Ovary (tissue), 9 donors: ENCODE measurements around the gene RPL5. TPM values are rescaled to one million over a fixed set of nuclear protein-coding genes. Genes with fewer than 3 reads are reported as not detected.

ENCODE experiments used
- DNase-seq, 5 donors: peaks; one replicate each; pipeline ENCODE4 v3.0.0-alpha.2; 2019 to 2020
- H3K27ac ChIP-seq, 2 donors: fragments of 200-600 bp; one replicate each; pipeline versions ENCODE4 v1.5.1 to v1.8.0; 2019 to 2022
- H3K27me3 ChIP-seq: fragments of 200-600 bp; one replicate; pipeline ENCODE4 v1.8.0; 2022
- H3K36me3 ChIP-seq: fragments of 200-600 bp; sonication (generic); one replicate; pipeline ENCODE4 v1.5.1; 2019
- H3K4me1 ChIP-seq: one replicate; pipeline ENCODE4 v1.8.1; 2013; ENCODE audit warnings: mild to moderate bottlenecking, moderate library complexity; ENCODE audit not compliant: insufficient read depth
- H3K4me3 ChIP-seq: fragments of 200-600 bp; sonication (generic); one replicate; pipeline ENCODE4 v1.5.1; 2017
- H3K9me3 ChIP-seq, 2 donors: fragments of 200-600 bp in 1 of 2; sonication (generic) in 1 of 2; one replicate each; pipeline versions ENCODE4 v1.5.1 to v1.8.1; 2013 to 2019; ENCODE audit warnings: mild to moderate bottlenecking in 1 of 2, moderate library complexity in 1 of 2
- CTCF ChIP-seq, 3 donors: fragments of 450-650 bp in 2 of 3; fragments of 200-600 bp in 1 of 3; IDR thresholded peaks; one replicate each; pipeline versions ENCODE4 v1.5.1 to v1.8.0; 2016 to 2022; ENCODE audit warnings: antibody characterized with exemption in 3 of 3, mild to moderate bottlenecking in 1 of 3
- EP300 ChIP-seq: sonication (generic); formaldehyde crosslinking; IDR thresholded peaks from one replicate; pipeline ENCODE4 v1.6.1; 2017; ENCODE audit warnings: antibody characterized with exemption
- POLR2A ChIP-seq: fragments of 450-650 bp; IDR thresholded peaks from one replicate; pipeline ENCODE4 v1.6.1; 2017; ENCODE audit warnings: antibody characterized with exemption, mild to moderate bottlenecking, moderate library complexity
- WGBS, 3 donors: extraction: QIAGEN DNeasy Blood & Tissue Kit in 1 of 3; methylation state at CpG; one replicate each; pipeline versions ENCODE4 v1.1.5 to v1.1.7; 2013 to 2017; 5-methylcytosine and 5-hydroxymethylcytosine counted together
- intact Hi-C, 4 donors: fragments of 100-400 bp; cut with DNase I; formaldehyde crosslinking; loops; one replicate each; pipeline versions ENCODE4 v1.11.0 to v1.15.1; 2022 to 2023
- polyA plus RNA-seq, 2 donors: library from polyadenylated mRNA; stranded (reverse); fragments of 200-250 nt in 1 of 2; fragments of 350-450 nt in 1 of 2; fragmentation: Illumina TruSeq in 1 of 2; extraction: RNeasy Lipid Tissue Mini Kit (QIAGEN cat#74804) in 1 of 2; gene quantifications; one replicate each; pipeline ENCODE4 v1.2.3, GENCODE V29; 2013 to 2014
- total RNA-seq, 7 donors: library from RNA; depleted of rRNA in 2 of 7; stranded (reverse); fragments of >200 nt in 2 of 7; fragmentation: NEBNext Ultra II Directional in 3 of 7; extraction: Animal tissue kit (Norgen Biotek cat#: 25700) in 3 of 7; gene quantifications; one replicate each; pipeline versions ENCODE4 v1.1.0 to v1.2.4, GENCODE V29; 2016 to 2023
- donor health status: DM: no; HTN: no; CAD: no; lungs with moderate emphysema.
- donor health status: DM: no; HTN: no; CAD: no.
- donor health status: Bipolar disorder and iron deficiency.
- donor health status: DM: yes; HTN: yes; CAD: no.
- donor health status: DM: no; HTN: no; CAD: no.
- donor health status: DM: yes; HTN: yes; CAD: no.

Gene RPL5
- total and polyA plus RNA-seq, 9 donors = 1,987 to 4,964 (median 3,329) TPM

GRCh38 chr1:92864131-92864530, 32.3 kb downstream of the RPL5 start:
- no peaks in the 10 kb centered on the region for H3K27me3 ChIP-seq

GRCh38 chr1:92870591-92870990, 38.8 kb downstream of the RPL5 start:
- no peak overlapping the region for H3K4me3 ChIP-seq
- H3K9me3 ChIP-seq = no peaks in the 10 kb centered on the region
- WGBS, 3 donors = 83 to 90% (median 86%) methylated on average over 2 of the region's 2 CpGs
- H3K4me1 ChIP-seq = no peaks in the 10 kb centered on the region
- H3K36me3 ChIP-seq = no peaks in the 10 kb centered on the region
- H3K27ac ChIP-seq = no peak overlapping the region
- no peak for TF ChIP-seq POLR2A
- no peak for TF ChIP-seq CTCF (IDR thresholded peaks at IDR 0.05)
- TF ChIP-seq EP300 = no peak
- no peaks in the 10 kb centered on the region for H3K27me3 ChIP-seq
- intact Hi-C loops = no loop called here
- no peak for DNase-seq

More at GRCh38 chr1:92864131-92864530, 32.3 kb downstream of the RPL5 start:
- TF ChIP-seq CTCF (IDR thresholded peaks at IDR 0.05) (no peak), POLR2A (no peak), EP300 (no peak)
- Histone ChIP-seq H3K4me1 (no peaks in the 10 kb centered on the region), H3K9me3 (no peaks in the 10 kb centered on the region), H3K4me3 (no peak overlapping the region), H3K27ac (no peak overlapping the region), H3K36me3 (no peaks in the 10 kb centered on the region)
- intact Hi-C loops = loop anchor here in 1 of 4 donors (5.0 kb wide), 1 partner anchor 133 kb away; no protein-coding TSS in a partner anchor
- DNase-seq = no peak

GRCh38 chr1:92872719-92873118, 40.9 kb downstream of the RPL5 start:
- Histone ChIP-seq H3K9me3 (no peaks in the 10 kb centered on the region), H3K36me3 (no peaks in the 10 kb centered on the region), H3K27me3 (no peaks in the 10 kb centered on the region), H3K27ac (no peak overlapping the region), H3K4me3 (no peak overlapping the region), H3K4me1 (peaks cover 1% of the 10 kb centered on the region)
- DNase-seq = no peak
- intact Hi-C loops = no loop called here
- WGBS, 3 donors = 78 to 91% (median 83%) methylated on average over 2 of the region's 2 CpGs
- TF ChIP-seq POLR2A = no peak
- TF ChIP-seq EP300 = no peak
- TF ChIP-seq CTCF (IDR thresholded peaks at IDR 0.05) = no peak

- WGBS, 3 donors = 89 to 92% (median 92%) methylated on average over 2 of the region's 2 CpGs
- intact Hi-C loops = no loop called here
Observed at GRCh38 chr1:92874987-92875386, 43.1 kb downstream of the RPL5 start.

More at GRCh38 chr1:92874987-92875386, 43.1 kb downstream of the RPL5 start:
- no peak for DNase-seq
- Histone ChIP-seq H3K4me3 (no peak overlapping the region), H3K36me3 (no peaks in the 10 kb centered on the region), H3K4me1 (peaks cover 1% of the 10 kb centered on the region), H3K27ac (no peak overlapping the region), H3K9me3 (no peaks in the 10 kb centered on the region), H3K27me3 (no peaks in the 10 kb centered on the region)
- no peak for TF ChIP-seq POLR2A
- TF ChIP-seq CTCF (IDR thresholded peaks at IDR 0.05) = no peak
- TF ChIP-seq EP300 = no peak
